ENCODE data around the gene MYH4.

MYH4 gene

GRCh38 chr17:10421900-10422542 is 47.3 kb downstream of the MYH4 start, which contains the start of gene MYH8:
Gene MYH8 (minus strand): TSS chr17:10421950. CDS start chr17:10420227, 1,723 bp downstream.
- DNase-seq (ENCODE audit: low spot score), result no peak

GRCh38 chr17:10421211-10421610 is 48.1 kb downstream of the MYH4 start:
- DNase-seq (ENCODE audit: low spot score), result no peak

- DNase-seq (ENCODE audit: low spot score), result no peak
Measured at GRCh38 chr17:10420811-10421210, 48.5 kb downstream of the MYH4 start.

DNA sequence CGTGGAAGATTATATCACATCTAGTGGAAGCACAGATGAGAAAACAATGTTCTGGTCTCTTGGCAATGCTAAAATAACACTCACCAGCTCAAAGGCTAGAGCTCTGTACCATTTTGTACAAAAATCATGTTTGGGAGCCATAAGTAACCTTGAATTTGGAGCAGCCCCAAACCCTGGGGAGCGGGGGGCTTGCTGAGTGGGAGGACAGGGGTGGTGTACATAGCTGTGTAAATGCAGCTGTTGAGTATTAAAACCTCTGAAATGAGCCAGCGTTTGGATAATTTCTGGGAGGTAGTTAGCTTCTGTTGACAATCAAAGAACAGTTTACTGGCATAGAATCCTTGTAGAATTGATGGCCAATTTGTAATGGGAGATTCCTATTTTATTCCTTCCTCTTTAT is 51.9 kb downstream of the MYH4 start:
- DNase-seq (ENCODE audit: low spot score), result no peak

- DNase-seq (ENCODE audit: low spot score), result no peak
Measured at GRCh38 chr17:10415161-10415560, 54.2 kb downstream of the MYH4 start.

GRCh38 chr17:10403589-10403988 is 65.8 kb downstream of the MYH4 start:
- DNase-seq (ENCODE audit: low spot score), result no peak

GRCh38 chr17:10398352-10398751 is 71.0 kb downstream of the MYH4 start:
- no peak for DNase-seq (ENCODE audit: low spot score)

DNA sequence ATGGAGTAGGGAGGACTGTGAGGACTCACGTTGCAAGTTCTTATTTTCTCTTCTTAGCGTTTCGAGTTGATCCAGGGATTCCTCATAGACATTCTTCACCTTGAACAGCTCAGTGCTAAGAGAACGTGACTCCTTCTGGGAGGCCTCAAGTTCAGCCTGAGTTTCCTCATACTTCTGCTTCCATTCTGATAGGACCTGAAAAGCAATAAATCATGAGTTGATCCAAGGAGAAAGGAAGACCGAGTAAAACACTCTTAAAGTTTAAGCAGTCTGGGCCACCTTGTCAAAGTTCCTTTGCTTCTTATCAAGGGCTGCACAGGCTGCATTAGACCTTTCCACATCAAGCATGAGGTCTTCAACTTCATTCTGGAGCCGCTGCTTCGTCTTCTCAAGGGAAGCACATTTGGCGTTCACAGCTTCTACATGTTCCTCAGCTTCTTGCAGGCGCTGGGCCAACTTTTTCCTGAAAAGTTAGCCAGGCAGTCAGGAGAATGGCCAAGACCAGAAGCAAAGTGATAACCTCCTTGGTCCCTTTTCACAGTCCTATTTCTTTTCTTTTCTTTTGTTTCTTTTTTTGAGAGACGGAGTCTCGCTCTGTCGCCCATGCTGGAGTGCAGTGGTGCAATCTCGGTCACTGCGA is 72.7 kb downstream of the MYH4 start:
- DNase-seq (ENCODE audit: low spot score), result no peak

GRCh38 chr17:10394201-10394887 is 75.0 kb downstream of the MYH4 start:
- DNase-seq (ENCODE audit: low spot score), result no peak
